K562 (cell line): ENCODE measurements around the gene C12orf43. TPM values are rescaled to one million over a fixed set of nuclear protein-coding genes. Genes with fewer than 3 reads are reported as not detected.

ENCODE experiments used
- ATAC-seq: fragments of 200-7000 bp; cut with Tn5 transposase; 3 replicates; pipeline ENCODE4 v1.9.1; 2020; ENCODE audit warnings: moderate library complexity
- BruUV-seq: library from RNA; stranded (reverse); fragments of 400-500 nt; replicated peaks from 2 replicates; lab custom pipeline; 2021; lab: Mats Ljungman, UMichigan
- CTCF ChIA-PET: fragments of 300-600 bp; formaldehyde crosslinking; extraction: SDS; loops from one replicate; lab custom pipeline; 2021; ENCODE audit warnings: low intra/inter-chr PET ratio; lab: Yijun Ruan, JAX
- POLR2A ChIA-PET: fragments of 300-600, 350-650 bp; sonication (Branson Sonifier 250); formaldehyde crosslinking; extraction: SDS; loops from one replicate; lab custom pipeline; 2021; ENCODE audit warnings: antibody characterized with exemption, inconsistent platforms; lab: Yijun Ruan, JAX
- DNase-seq, 4 experiments: peaks; one replicate each; pipeline versions ENCODE4 v3.0.0 to v3.0.0-alpha.2; 2011 to 2018; ENCODE audit warnings: low spot score in 3 of 4, mixed read lengths in 3 of 4; ENCODE audit errors: extremely low read depth in 1 of 4
- FAIRE-seq: peaks from 2 replicates; lab custom pipeline; 2011; peaks lifted over from hg19 to GRCh38; lab: Jason Lieb, UNC
- H2AFZ ChIP-seq: 2 replicates; pipeline ENCODE4 v1.6.0; 2011; ENCODE audit warnings: low read depth, low read length, control low read depth, inconsistent platforms
- H3K27ac ChIP-seq: fragments of 200-600 bp; 3 replicates; pipeline ENCODE4 v1.8.0; 2011; ENCODE audit warnings: low read depth, mild to moderate bottlenecking, control low read depth, inconsistent platforms, low read length, moderate library complexity, mixed read lengths; ENCODE audit errors: extremely low read depth
- H3K27me3 ChIP-seq, 2 experiments: fragments of 300-600 bp in 1 of 2; 2 replicates in 1 of 2; 3 replicates in 1 of 2; pipeline versions ENCODE4 v1.6.0 to v1.8.0; 2011; ENCODE audit warnings: inconsistent platforms in 2 of 2, low read length in 2 of 2, mild to moderate bottlenecking in 1 of 2, mixed read lengths in 1 of 2, moderate library complexity in 1 of 2; ENCODE audit not compliant: control insufficient read depth in 2 of 2, insufficient read depth in 2 of 2
- H3K36me3 ChIP-seq: fragments of 300-600 bp; 3 replicates; pipeline ENCODE4 v1.8.0; 2011; ENCODE audit warnings: mild to moderate bottlenecking, low read length, inconsistent platforms; ENCODE audit not compliant: control insufficient read depth, insufficient read depth
- H3K4me1 ChIP-seq, 2 experiments: fragments of 200-600 bp in 1 of 2; replicated peaks in 1 of 2; 2 replicates in 1 of 2; 3 replicates in 1 of 2; pipeline versions ENCODE4 v1.5.1 to v1.8.0; 2011; ENCODE audit warnings: inconsistent platforms in 2 of 2, low read length in 2 of 2, mild to moderate bottlenecking in 1 of 2, mixed read lengths in 1 of 2, moderate library complexity in 1 of 2; ENCODE audit not compliant: control insufficient read depth in 2 of 2, insufficient read depth in 2 of 2
- H3K4me2 ChIP-seq: 2 replicates; pipeline ENCODE4 v1.6.1; 2011; ENCODE audit warnings: low read length, control low read depth, inconsistent platforms, mixed read lengths; ENCODE audit not compliant: insufficient read depth
- H3K4me3 ChIP-seq: fragments of 200-600 bp; sonication (generic), shearing (Covaris generic); 2 replicates; pipeline ENCODE4 v1.5.1; 2016; ENCODE audit warnings: control low read depth, inconsistent platforms
- H3K79me2 ChIP-seq: fragments of 200-600 bp; 3 replicates; pipeline ENCODE4 v1.8.0; 2011; ENCODE audit warnings: low read length, inconsistent platforms; ENCODE audit not compliant: control insufficient read depth, insufficient read depth
- H3K9ac ChIP-seq, 2 experiments: 2 replicates each; pipeline versions ENCODE4 v1.6.0 to v1.6.1; 2011; ENCODE audit warnings: low read depth in 2 of 2, low read length in 2 of 2, control low read depth in 1 of 2, inconsistent platforms in 1 of 2, mild to moderate bottlenecking in 1 of 2, mixed read lengths in 1 of 2; ENCODE audit not compliant: insufficient read depth in 1 of 2
- H3K9me1 ChIP-seq: one replicate; pipeline ENCODE4 v1.6.0; 2011; ENCODE audit warnings: inconsistent platforms, mild to moderate bottlenecking, low read length, moderate library complexity; ENCODE audit not compliant: control insufficient read depth, insufficient read depth
- H3K9me3 ChIP-seq: replicated peaks from 2 replicates; pipeline ENCODE4 v1.5.1; 2011; ENCODE audit warnings: low read depth, low read length, inconsistent platforms; ENCODE audit not compliant: control insufficient read depth, insufficient read depth
- H4K20me1 ChIP-seq: replicated peaks from 2 replicates; pipeline ENCODE4 v1.6.1; 2011; ENCODE audit warnings: low read length, inconsistent platforms, mixed read lengths; ENCODE audit not compliant: control insufficient read depth, insufficient read depth
- BCOR ChIP-seq: fragments of 450-650 bp; IDR thresholded peaks from 2 replicates; pipeline ENCODE4 v1.6.1; 2016
- ESRRA ChIP-seq: fragments of 450-650 bp; IDR thresholded peaks from 2 replicates; pipeline ENCODE4 v1.6.1; 2014; ENCODE audit warnings: low read depth, mild to moderate bottlenecking, moderate library complexity, borderline replicate concordance
- GABPA ChIP-seq: fragments of 200-800 bp; sonication (Bioruptor generic); conservative IDR thresholded peaks from 2 replicates; pipeline ENCODE4 v1.6.1; 2016; ENCODE audit warnings: low read depth, missing genetic modification characterization, missing compliant biosample characterization
- GABPB1 ChIP-seq: sonication (generic); formaldehyde crosslinking; IDR thresholded peaks from 2 replicates; pipeline ENCODE4 v1.8.0; 2022; ENCODE audit warnings: mild to moderate bottlenecking, missing genetic modification reagents
- MAFF ChIP-seq: IDR thresholded peaks from 2 replicates; pipeline ENCODE4 v1.6.1; 2012; ENCODE audit warnings: low read length, improper control_type of control experiment
- MAZ ChIP-seq, 2 experiments: fragments of 450-650 bp in 1 of 2; sonication (generic) in 1 of 2; formaldehyde crosslinking; IDR thresholded peaks in 1 of 2; conservative IDR thresholded peaks in 1 of 2; 2 replicates each; pipeline versions ENCODE4 v1.4.0 to v1.5.0; 2020; ENCODE audit warnings: mild to moderate bottlenecking in 1 of 2, missing genetic modification reagents in 1 of 2
- MTF1 ChIP-seq: fragments of 250-450 bp; sonication (Bioruptor Pico); IDR thresholded peaks from 2 replicates; pipeline ENCODE4 v1.9.0; 2021; ENCODE audit warnings: moderate library complexity, mild to moderate bottlenecking, inconsistent platforms, borderline replicate concordance
- MYC ChIP-seq, 2 experiments: fragments of 250-450 bp in 1 of 2; sonication (Bioruptor Pico) in 1 of 2; IDR thresholded peaks; 2 replicates each; pipeline versions ENCODE4 v1.5.1 to v1.6.1; 2012 to 2021; ENCODE audit warnings: low read depth in 2 of 2, borderline replicate concordance in 1 of 2, improper control_type of control experiment in 1 of 2, low read length in 1 of 2, mild to moderate bottlenecking in 1 of 2, moderate library complexity in 1 of 2
- RBM25 ChIP-seq: fragments of 200-400 bp; formaldehyde crosslinking; IDR thresholded peaks from 2 replicates; pipeline ENCODE4 v1.6.1; 2018; ENCODE audit warnings: low read length, low read depth, moderate library complexity; ENCODE audit not compliant: severe bottlenecking
- TSC22D4 ChIP-seq: fragments of 450-650 bp; IDR thresholded peaks from 2 replicates; pipeline ENCODE4 v1.6.1; 2016; ENCODE audit warnings: missing genetic modification characterization, missing biosample characterization, control low read depth
- ZNF146 ChIP-seq: IDR thresholded peaks from one replicate; pipeline ENCODE4 v1.6.1; 2018; ENCODE audit warnings: missing compliant biosample characterization; ENCODE audit not compliant: unreplicated experiment
- ZNF197 ChIP-seq: fragments of 200-800 bp; sonication (Bioruptor generic); IDR thresholded peaks from 2 replicates; pipeline ENCODE4 v1.6.1; 2016; ENCODE audit warnings: low read depth, missing genetic modification characterization, missing compliant biosample characterization
- ZNF23 ChIP-seq: fragments of 250-450 bp; sonication (Bioruptor Pico); IDR thresholded peaks from 2 replicates; pipeline ENCODE4 v1.4.0; 2020; ENCODE audit warnings: mild to moderate bottlenecking
- ZNF561 ChIP-seq: fragments of 450-650 bp; formaldehyde crosslinking; conservative IDR thresholded peaks from 2 replicates; pipeline ENCODE4 v1.4.0; 2020; ENCODE audit warnings: mild to moderate bottlenecking, moderate library complexity
- WGBS: fragments of 100-300 bp; shearing (Covaris generic); methylation state at CpG from one replicate; pipeline ENCODE4 v1.1.6; 2016; ENCODE audit warnings: low coverage, mixed read lengths; ENCODE audit not compliant: insufficient coverage; ENCODE audit errors: missing lambda C conversion rate; 5-methylcytosine and 5-hydroxymethylcytosine counted together
- in situ Hi-C: fragments of 300-500 bp; cut with MboI; formaldehyde crosslinking; loops from 4 replicates; pipeline ENCODE4 v1.15.0; 2018; ENCODE audit warnings: inconsistent platforms, mixed read lengths
- intact Hi-C: fragments of 100-400 bp; cut with micrococcal nuclease; formaldehyde crosslinking; loops from 2 replicates; pipeline ENCODE4 v1.14.2; 2022
- polyA plus RNA-seq, 8 experiments: library from polyadenylated mRNA; depleted of rRNA in 4 of 8; stranded (reverse) in 5 of 8; unstranded in 3 of 8; fragments of >200 nt; fragmentation: Nextera tagmentation in 2 of 8; fragmentation: Illumina TruSeq in 1 of 8; extraction: Ambion mirVana in 2 of 8; extraction: Trizol in 1 of 8; gene quantifications; 2 replicates each; pipeline versions ENCODE4 v1.2.1 to v1.2.3, GENCODE V29; 2011 to 2014; ENCODE audit warnings: inconsistent platforms in 1 of 8, missing spikeins in 1 of 8
- total RNA-seq, 7 experiments: library from RNA; depleted of rRNA in 6 of 7; stranded (reverse); fragments of >200 nt in 6 of 7; fragmentation: Illumina TruSeq in 2 of 7; extraction: Trizol in 2 of 7; gene quantifications; 2 replicates each; pipeline versions ENCODE4 v1.2.1 to v1.2.3, GENCODE V29; 2011 to 2021; ENCODE audit warnings: low replicate concordance in 1 of 7
- TF ChIP-seq, protein P1 (sequence below): fragments of 450-650 bp; formaldehyde crosslinking; IDR thresholded peaks from 2 replicates; pipeline ENCODE4 v1.4.0; 2022; ENCODE audit warnings: mild to moderate bottlenecking, moderate library complexity
- TF ChIP-seq, protein P2 (sequence below), 2 experiments: fragments of 250-450 bp in 1 of 2; fragments of 450-650 bp in 1 of 2; sonication (Bioruptor Pico) in 1 of 2; IDR thresholded peaks; 2 replicates each; pipeline versions ENCODE4 v1.6.1 to v1.8.0; 2016 to 2021; ENCODE audit warnings: mild to moderate bottlenecking in 2 of 2, moderate library complexity in 2 of 2, missing compliant biosample characterization in 1 of 2, missing genetic modification characterization in 1 of 2

The C12orf43 gene
- total and polyA plus RNA-seq, 9 of the 15 experiments (the other 6 are each of a cell fraction or from before 2014, with no cell fraction given) = 4.3 to 22.2 (median 16.8) TPM

DNA sequence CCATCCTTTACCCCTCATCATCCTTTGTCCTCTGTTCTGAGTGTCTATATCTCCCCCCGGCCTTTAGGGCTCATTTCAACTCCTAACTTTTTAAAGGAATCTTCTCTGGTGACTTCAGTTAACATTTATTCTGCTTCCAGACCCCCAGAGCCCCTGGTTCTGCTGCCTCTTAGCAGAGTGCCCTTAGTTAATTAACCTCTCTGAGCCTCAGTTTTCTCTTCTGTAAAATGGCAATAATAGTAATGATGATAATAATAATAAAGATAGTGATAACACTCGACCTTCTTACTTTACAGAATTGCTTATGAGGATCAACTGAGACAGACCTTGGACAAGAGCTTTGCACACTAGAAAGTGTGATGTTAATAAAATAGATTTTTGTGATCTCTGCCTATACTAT lies 6.4 kb upstream of the C12orf43 start:
- CTCF ChIA-PET = no interaction called here
- Histone ChIP-seq H3K36me3 (no peaks in the 10 kb centered on the region), H3K27me3 (no peaks in the 10 kb centered on the region), H3K27ac (no peak overlapping the region)
- TF ChIP-seq ESRRA = peak; percentile 57; the same call in 1 of the 2 replicates
- TF ChIP-seq, protein P1, sequence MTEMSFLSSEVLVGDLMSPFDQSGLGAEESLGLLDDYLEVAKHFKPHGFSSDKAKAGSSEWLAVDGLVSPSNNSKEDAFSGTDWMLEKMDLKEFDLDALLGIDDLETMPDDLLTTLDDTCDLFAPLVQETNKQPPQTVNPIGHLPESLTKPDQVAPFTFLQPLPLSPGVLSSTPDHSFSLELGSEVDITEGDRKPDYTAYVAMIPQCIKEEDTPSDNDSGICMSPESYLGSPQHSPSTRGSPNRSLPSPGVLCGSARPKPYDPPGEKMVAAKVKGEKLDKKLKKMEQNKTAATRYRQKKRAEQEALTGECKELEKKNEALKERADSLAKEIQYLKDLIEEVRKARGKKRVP = no peak
- no peak for TF ChIP-seq GABPB1 (CRISPR knock-in tag)
- TF ChIP-seq ZNF561 (CRISPR knock-in tag) = no peak
- no peak for TF ChIP-seq TSC22D4 (tag)
- no peak for TF ChIP-seq MTF1
- TF ChIP-seq ZNF23 (CRISPR knock-in tag) = no peak
- TF ChIP-seq, protein P2, sequence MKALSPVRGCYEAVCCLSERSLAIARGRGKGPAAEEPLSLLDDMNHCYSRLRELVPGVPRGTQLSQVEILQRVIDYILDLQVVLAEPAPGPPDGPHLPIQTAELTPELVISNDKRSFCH (CRISPR knock-in tag; IDR thresholded peaks at IDR 0.05) = no peak
- TF ChIP-seq, protein P2 (tag; IDR thresholded peaks at IDR 0.05) = no peak
- TF ChIP-seq MAFF = no peak
- TF ChIP-seq BCOR = 0 out of 2 replicates have a peak, but pooled peaks have one; percentile 44
- no peak for TF ChIP-seq ZNF197 (CRISPR knock-in tag)
- TF ChIP-seq MYC (IDR thresholded peaks at IDR 0.05; ENCODE audit: low read depth, low read length) = no peak
- no peak for TF ChIP-seq MYC (CRISPR knock-in tag; IDR thresholded peaks at IDR 0.05; ENCODE audit: borderline replicate concordance, low read depth)
- TF ChIP-seq RBM25 = peak; percentile 72
- TF ChIP-seq MAZ (CRISPR knock-in tag; conservative IDR thresholded peaks at IDR 0.05 in 1 of 2, IDR thresholded peaks at IDR 0.05 in 1 of 2) = no peak
- no peak for TF ChIP-seq ZNF146 (CRISPR knock-in tag)
- no peak for TF ChIP-seq GABPA (tag)
- TF ChIP-seq, all 486 proteins: peak for 3
- Histone ChIP-seq H2AFZ (no peak overlapping the region), H3K9ac (no peak overlapping the region), H3K4me1 (peaks cover 8 to 15% of the 10 kb centered on the region in 2 experiments; a peak in 4 of 5 replicates), H3K9me3 (no peaks in the 10 kb centered on the region), H3K9me1 (no peaks in the 10 kb centered on the region), H3K79me2 (no peaks in the 10 kb centered on the region), H4K20me1 (no peaks in the 10 kb centered on the region), H3K4me3 (no peak overlapping the region), H3K4me2 (no peak overlapping the region)
- no peak for DNase-seq
- no peak for ATAC-seq
- BruUV-seq = no TSS peak
- intact Hi-C loops (no loop called here), in situ Hi-C loops (no loop called here)
- POLR2A ChIA-PET = no interaction called here
- 30% methylated on average over 2 of the region's 2 CpGs for WGBS
- no peak for FAIRE-seq
